ENCODE measurements around the gene LRRTM4. TPM values are rescaled to one million over a fixed set of nuclear protein-coding genes. Genes with fewer than 3 reads are reported as not detected.

Gene LRRTM4
- total RNA-seq, 1 experiment from 2014 or later, result 0.13 TPM

GRCh38 chr2:76984359-76984758, 537.8 kb downstream of the LRRTM4 start:
- BruUV-seq (replicated peaks), result no TSS peak
- DNase-seq (ENCODE audit: low spot score), result no peak
- H3K27ac ChIP-seq (ENCODE audit: low read depth, low read length, poor library complexity, severe bottlenecking), result no peak overlapping the region
- H3K4me1 ChIP-seq (ENCODE audit: insufficient read depth, low read length, poor library complexity, severe bottlenecking), result no peaks in the 10 kb centered on the region
- ChIA-PET POLR2A (ENCODE audit: low non-redundant PET) (no interaction called here), CTCF (no interaction called here)
- H3K9me3 ChIP-seq (ENCODE audit: low read depth, low read length, poor library complexity, severe bottlenecking), result no peaks in the 10 kb centered on the region
- intact Hi-C loops (cut with micrococcal nuclease; ENCODE audit: unreplicated experiment), result no loop called here
- TF ChIP-seq, protein P1, sequence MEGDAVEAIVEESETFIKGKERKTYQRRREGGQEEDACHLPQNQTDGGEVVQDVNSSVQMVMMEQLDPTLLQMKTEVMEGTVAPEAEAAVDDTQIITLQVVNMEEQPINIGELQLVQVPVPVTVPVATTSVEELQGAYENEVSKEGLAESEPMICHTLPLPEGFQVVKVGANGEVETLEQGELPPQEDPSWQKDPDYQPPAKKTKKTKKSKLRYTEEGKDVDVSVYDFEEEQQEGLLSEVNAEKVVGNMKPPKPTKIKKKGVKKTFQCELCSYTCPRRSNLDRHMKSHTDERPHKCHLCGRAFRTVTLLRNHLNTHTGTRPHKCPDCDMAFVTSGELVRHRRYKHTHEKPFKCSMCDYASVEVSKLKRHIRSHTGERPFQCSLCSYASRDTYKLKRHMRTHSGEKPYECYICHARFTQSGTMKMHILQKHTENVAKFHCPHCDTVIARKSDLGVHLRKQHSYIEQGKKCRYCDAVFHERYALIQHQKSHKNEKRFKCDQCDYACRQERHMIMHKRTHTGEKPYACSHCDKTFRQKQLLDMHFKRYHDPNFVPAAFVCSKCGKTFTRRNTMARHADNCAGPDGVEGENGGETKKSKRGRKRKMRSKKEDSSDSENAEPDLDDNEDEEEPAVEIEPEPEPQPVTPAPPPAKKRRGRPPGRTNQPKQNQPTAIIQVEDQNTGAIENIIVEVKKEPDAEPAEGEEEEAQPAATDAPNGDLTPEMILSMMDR (conservative IDR thresholded peaks at IDR 0.05; ENCODE audit: low read depth, low read length), result no peak
- no peak for TF ChIP-seq EZH2 (IDR thresholded peaks at IDR 0.05; ENCODE audit: borderline replicate concordance, low read depth, low read length, poor library complexity, severe bottlenecking)
- H3K27me3 ChIP-seq (replicated peaks; ENCODE audit: insufficient read depth, low read depth, low read length, poor library complexity), result no peaks in the 10 kb centered on the region
- H3K4me3 ChIP-seq (ENCODE audit: low read depth, low read length, poor library complexity, severe bottlenecking), result no peak overlapping the region
- no peaks in the 10 kb centered on the region for H3K36me3 ChIP-seq (ENCODE audit: insufficient read depth, low read length, poor library complexity, severe bottlenecking)

GRCh38 chr2:76980067-76980787, 541.9 kb downstream of the LRRTM4 start:
- no peak overlapping the region for H3K27ac ChIP-seq (ENCODE audit: low read depth, low read length, poor library complexity, severe bottlenecking)
- no peaks in the 10 kb centered on the region for H3K36me3 ChIP-seq (ENCODE audit: insufficient read depth, low read length, poor library complexity, severe bottlenecking)
- TF ChIP-seq EZH2 (IDR thresholded peaks at IDR 0.05; ENCODE audit: borderline replicate concordance, low read depth, low read length, poor library complexity, severe bottlenecking), result no peak
- TF ChIP-seq, protein P1 (conservative IDR thresholded peaks at IDR 0.05; ENCODE audit: low read depth, low read length), result no peak
- no TSS peak for BruUV-seq (replicated peaks)
- H3K4me1 ChIP-seq (ENCODE audit: insufficient read depth, low read length, poor library complexity, severe bottlenecking), result no peaks in the 10 kb centered on the region
- H3K27me3 ChIP-seq (replicated peaks; ENCODE audit: insufficient read depth, low read depth, low read length, poor library complexity), result no peaks in the 10 kb centered on the region
- peak; percentile 23 for DNase-seq (ENCODE audit: low spot score)
- CTCF ChIA-PET, result no interaction called here
- no peaks in the 10 kb centered on the region for H3K9me3 ChIP-seq (ENCODE audit: low read depth, low read length, poor library complexity, severe bottlenecking)
- intact Hi-C loops (cut with micrococcal nuclease; ENCODE audit: unreplicated experiment), result no loop called here
- no peak overlapping the region for H3K4me3 ChIP-seq (ENCODE audit: low read depth, low read length, poor library complexity, severe bottlenecking)
- POLR2A ChIA-PET (ENCODE audit: low non-redundant PET), result no interaction called here

- no peaks in the 10 kb centered on the region for H3K4me1 ChIP-seq (ENCODE audit: insufficient read depth, low read length, poor library complexity, severe bottlenecking)
- DNase-seq (ENCODE audit: low spot score), result no peak
- H3K27ac ChIP-seq (ENCODE audit: low read depth, low read length, poor library complexity, severe bottlenecking), result no peak overlapping the region
- ChIA-PET POLR2A (ENCODE audit: low non-redundant PET) (no interaction called here), CTCF (no interaction called here)
- H3K4me3 ChIP-seq (ENCODE audit: low read depth, low read length, poor library complexity, severe bottlenecking), result no peak overlapping the region
- TF ChIP-seq, protein P1 (conservative IDR thresholded peaks at IDR 0.05; ENCODE audit: low read depth, low read length), result no peak
- TF ChIP-seq EZH2 (IDR thresholded peaks at IDR 0.05; ENCODE audit: borderline replicate concordance, low read depth, low read length, poor library complexity, severe bottlenecking), result no peak
- no peaks in the 10 kb centered on the region for H3K36me3 ChIP-seq (ENCODE audit: insufficient read depth, low read length, poor library complexity, severe bottlenecking)
- H3K9me3 ChIP-seq (ENCODE audit: low read depth, low read length, poor library complexity, severe bottlenecking), result no peaks in the 10 kb centered on the region
- BruUV-seq (replicated peaks), result no TSS peak
- intact Hi-C loops (cut with micrococcal nuclease; ENCODE audit: unreplicated experiment), result no loop called here
- no peaks in the 10 kb centered on the region for H3K27me3 ChIP-seq (replicated peaks; ENCODE audit: insufficient read depth, low read depth, low read length, poor library complexity)
Observed at GRCh38 chr2:76977846-76978727, 544.1 kb downstream of the LRRTM4 start.

Measured in A673 (cell line).